CD14-positive monocyte (primary cell): ENCODE results near the gene PUDP. TPM values are rescaled to one million over a fixed set of nuclear protein-coding genes. Genes with fewer than 3 reads are reported as not detected.

Source experiments
- DNase-seq, 3 donors: peaks; one replicate each; pipeline ENCODE4 v3.0.0-alpha.2; 2011 to 2022
- H2AFZ ChIP-seq: 2 replicates; pipeline ENCODE4 v1.6.0; 2012; ENCODE audit warnings: mild to moderate bottlenecking, low read depth, low read length, inconsistent platforms; ENCODE audit not compliant: insufficient read depth, poor library complexity, severe bottlenecking
- H3K27ac ChIP-seq, 2 donors: 1 replicate in 1 of 2; 2 replicates in 1 of 2; pipeline ENCODE4 v1.5.1; 2012 to 2013; ENCODE audit warnings: low read length in 2 of 2, control low read depth in 1 of 2, inconsistent platforms in 1 of 2, low read depth in 1 of 2, mild to moderate bottlenecking in 1 of 2
- H3K27me3 ChIP-seq, 2 donors: one replicate each; pipeline versions ENCODE4 v1.6.0 to v1.6.1; 2011 to 2013; ENCODE audit warnings: low read length in 2 of 2; ENCODE audit not compliant: control insufficient read depth in 2 of 2, insufficient read depth in 2 of 2
- H3K36me3 ChIP-seq, 2 donors: replicated peaks in 1 of 2; 1 replicate in 1 of 2; 2 replicates in 1 of 2; pipeline versions ENCODE4 v1.5.1 to v1.6.1; 2012 to 2013; ENCODE audit warnings: low read length in 2 of 2, control low read depth in 1 of 2, inconsistent platforms in 1 of 2, mild to moderate bottlenecking in 1 of 2; ENCODE audit not compliant: insufficient read depth in 2 of 2, control insufficient read depth in 1 of 2
- H3K4me1 ChIP-seq, 2 donors: 1 replicate in 1 of 2; 2 replicates in 1 of 2; pipeline versions ENCODE4 v1.5.1 to v1.6.1; 2012 to 2013; ENCODE audit warnings: low read length in 2 of 2, control low read depth in 1 of 2, inconsistent platforms in 1 of 2, mild to moderate bottlenecking in 1 of 2, moderate library complexity in 1 of 2; ENCODE audit not compliant: insufficient read depth in 2 of 2, control insufficient read depth in 1 of 2
- H3K4me2 ChIP-seq: replicated peaks from 2 replicates; pipeline ENCODE3; 2012; ENCODE audit warnings: low read length, moderate library complexity, mild to moderate bottlenecking; ENCODE audit not compliant: poor library complexity, severe bottlenecking; ENCODE audit errors: extremely low read depth
- H3K4me3 ChIP-seq, 3 experiments: fragments of 200-600 bp in 1 of 3; sonication (generic) in 1 of 3; replicated peaks in 1 of 3; 1 replicate in 2 of 3; 2 replicates in 1 of 3; pipeline ENCODE4 v1.5.1; 2011 to 2013; ENCODE audit warnings: low read length in 3 of 3, mild to moderate bottlenecking in 3 of 3, control low read depth in 2 of 3, low read depth in 2 of 3, inconsistent platforms in 1 of 3, moderate library complexity in 1 of 3
- H3K79me2 ChIP-seq: 2 replicates; pipeline ENCODE4 v1.6.0; 2012; ENCODE audit warnings: mild to moderate bottlenecking, control low read depth, inconsistent platforms, low read length, moderate library complexity; ENCODE audit not compliant: insufficient read depth
- H3K9ac ChIP-seq: 2 replicates; pipeline ENCODE4 v1.6.0; 2017; ENCODE audit warnings: low read length, mild to moderate bottlenecking; ENCODE audit not compliant: insufficient read depth, poor library complexity, severe bottlenecking
- H3K9me3 ChIP-seq, 2 donors: replicated peaks in 1 of 2; 1 replicate in 1 of 2; 2 replicates in 1 of 2; pipeline versions ENCODE4 v1.5.1 to v1.6.1; 2012 to 2013; ENCODE audit warnings: low read length in 2 of 2, control low read depth in 1 of 2; ENCODE audit not compliant: control insufficient read depth in 1 of 2, insufficient read depth in 1 of 2
- H4K20me1 ChIP-seq: 2 replicates; pipeline ENCODE4 v1.6.0; 2012; ENCODE audit warnings: mild to moderate bottlenecking, low read length, control low read depth, moderate library complexity; ENCODE audit not compliant: insufficient read depth
- H3K27ac Mint-ChIP-seq, 7 donors: one replicate each; pipeline ENCODE4 v1.8.0; 2020; ENCODE audit warnings: mild to moderate bottlenecking in 7 of 7, mixed read lengths in 7 of 7, moderate library complexity in 6 of 7, inconsistent platforms in 2 of 7
- H3K27me3 Mint-ChIP-seq, 3 donors: one replicate each; pipeline ENCODE4 v1.8.0; 2021 to 2022; ENCODE audit warnings: low read depth in 3 of 3, mild to moderate bottlenecking in 3 of 3, mixed read lengths in 3 of 3, moderate library complexity in 3 of 3, inconsistent platforms in 1 of 3
- H3K36me3 Mint-ChIP-seq, 2 donors: one replicate each; pipeline ENCODE4 v1.8.0; 2020; ENCODE audit warnings: mixed read lengths in 2 of 2, inconsistent platforms in 1 of 2, mild to moderate bottlenecking in 1 of 2
- H3K4me1 Mint-ChIP-seq: one replicate; pipeline ENCODE4 v1.8.0; 2020; ENCODE audit warnings: mild to moderate bottlenecking, mixed read lengths
- H3K4me3 Mint-ChIP-seq, 2 donors: one replicate each; pipeline ENCODE4 v1.8.0; 2020; ENCODE audit warnings: mild to moderate bottlenecking in 2 of 2, mixed read lengths in 2 of 2, moderate library complexity in 1 of 2
- H3K9me3 Mint-ChIP-seq, 7 donors: one replicate each; pipeline ENCODE4 v1.8.0; 2020 to 2022; ENCODE audit warnings: mixed read lengths in 7 of 7, mild to moderate bottlenecking in 6 of 7, moderate library complexity in 6 of 7, inconsistent platforms in 2 of 7
- CTCF ChIP-seq: fragments of 200-600 bp; IDR thresholded peaks from one replicate; pipeline ENCODE4 v1.8.0; 2022; ENCODE audit warnings: antibody characterized with exemption, mild to moderate bottlenecking
- WGBS: methylation state at CpG from one replicate; pipeline ENCODE4 v1.1.5; 2013; ENCODE audit warnings: missing lambda C conversion rate; ENCODE audit not compliant: insufficient coverage; 5-methylcytosine and 5-hydroxymethylcytosine counted together
- intact Hi-C, 2 donors: fragments of 100-400 bp; cut with micrococcal nuclease; formaldehyde crosslinking; loops; one replicate each; pipeline versions ENCODE4 v1.15.0 to v1.15.1; 2023
- polyA plus RNA-seq, 3 donors: library from polyadenylated mRNA; depleted of rRNA in 1 of 3; unstranded in 2 of 3; stranded (reverse) in 1 of 3; fragments of 300-500 nt in 2 of 3; fragments of >200 nt in 1 of 3; fragmentation: Illumina TruSeq in 2 of 3; gene quantifications; 1 replicate in 2 of 3; 2 replicates in 1 of 3; pipeline ENCODE4 v1.2.3, GENCODE V29; 2012 to 2021

PUDP gene
- polyA plus RNA-seq, 3 donors = 21.4 to 49.5 (median 45.4) TPM

- peaks cover 0 to 2% (median 2%) of the 10 kb centered on the region in 3 donors for H3K27me3 Mint-ChIP-seq
- H3K36me3 Mint-ChIP-seq = peaks cover 0 to 33% of the 10 kb centered on the region in 2 donors
- intact Hi-C loops = no loop called here
- H3K4me3 Mint-ChIP-seq = peak overlapping the region; percentile 37 to 62
- H3K9me3 ChIP-seq = no peaks in the 10 kb centered on the region
- 17% methylated on average over 3 of the region's 8 CpGs for WGBS
- H3K9me3 Mint-ChIP-seq = peaks cover 0 to 8% (median 0%) of the 10 kb centered on the region in 7 donors
- peaks cover 86% of the 10 kb centered on the region for H3K79me2 ChIP-seq
- peak in 2 of 3 donors; percentile 4 to 6 for DNase-seq
- H3K27me3 ChIP-seq = no peaks in the 10 kb centered on the region
- no peak for TF ChIP-seq CTCF
- H2AFZ ChIP-seq = no peak overlapping the region
- H3K27ac Mint-ChIP-seq = peak overlapping the region; percentile 39 to 91 (median 73)
- peaks cover 13 to 20% of the 10 kb centered on the region in 2 donors for H3K4me1 ChIP-seq
- peaks cover 0 to 31% of the 10 kb centered on the region in 2 donors for H3K36me3 ChIP-seq
- H3K27ac ChIP-seq = peak overlapping the region in 1 of 2 donors; percentile 62
- H3K4me3 ChIP-seq = peak overlapping the region in 1 of 3 experiments; percentile 28
- H3K9ac ChIP-seq = peak overlapping the region; percentile 24
- H4K20me1 ChIP-seq = peaks cover 91% of the 10 kb centered on the region
- H3K4me1 Mint-ChIP-seq = peaks cover 22% of the 10 kb centered on the region
- H3K4me2 ChIP-seq = peak overlapping the region; percentile 28
These were observed 14.9 kb downstream of the PUDP start for GRCh38 chrX:7133050-7133440.

GRCh38 chrX:7132335-7133049 lies 15.5 kb downstream of the PUDP start:
- H3K4me1 ChIP-seq = peaks cover 13 to 20% of the 10 kb centered on the region in 2 donors
- Mint-ChIP-seq H3K36me3 (peaks cover 0 to 34% of the 10 kb centered on the region in 2 donors), H3K27me3 (peaks cover 0 to 2% (median 2%) of the 10 kb centered on the region in 3 donors), H3K9me3 (peaks cover 0 to 8% (median 0%) of the 10 kb centered on the region in 7 donors), H3K27ac (peak overlapping the region; percentile 39 to 91 (median 73)), H3K4me1 (peaks cover 22% of the 10 kb centered on the region), H3K4me3 (peak overlapping the region in 1 of 2 donors; percentile 62)
- H3K79me2 ChIP-seq = peaks cover 80% of the 10 kb centered on the region
- peak overlapping the region; percentile 24 for H3K9ac ChIP-seq
- peak; percentile 36 to 47 (median 42) for DNase-seq
- H4K20me1 ChIP-seq = peaks cover 86% of the 10 kb centered on the region
- peaks cover 0 to 26% of the 10 kb centered on the region in 2 donors for H3K36me3 ChIP-seq
- peak overlapping the region in 1 of 3 experiments; percentile 28 for H3K4me3 ChIP-seq
- peak overlapping the region in 1 of 2 donors; percentile 62 for H3K27ac ChIP-seq
- TF ChIP-seq CTCF = peak; percentile 50
- H2AFZ ChIP-seq = no peak overlapping the region
- H3K27me3 ChIP-seq = no peaks in the 10 kb centered on the region
- intact Hi-C loops = no loop called here
- H3K9me3 ChIP-seq = no peaks in the 10 kb centered on the region
- peak overlapping the region; percentile 28 for H3K4me2 ChIP-seq
- WGBS = no CpG with 5 or more reads among the region's 3 CpGs
